ENCODE results near the gene EBI3. TPM values are rescaled to one million over a fixed set of nuclear protein-coding genes. Genes with fewer than 3 reads are reported as not detected.

The EBI3 gene
- total and polyA plus RNA-seq, 2 of the 13 experiments (the other 11 are each of a cell fraction or from before 2014, with no cell fraction given): 3.4 TPM; not detected in 1

- TF ChIP-seq ZBTB14 (CRISPR knock-in tag; IDR thresholded peaks at IDR 0.05) (no peak), ZZZ3 (CRISPR knock-in tag; IDR thresholded peaks at IDR 0.05; ENCODE audit: borderline replicate concordance) (no peak), ZNF44 (CRISPR knock-in tag; IDR thresholded peaks at IDR 0.05) (no peak; the same call in 1 of the 2 replicates), ZNF414 (CRISPR knock-in tag; IDR thresholded peaks at IDR 0.05) (0 out of 2 replicates have a peak, but pooled peaks have one; percentile 22), ZBTB10 (CRISPR knock-in tag; IDR thresholded peaks at IDR 0.05; ENCODE audit: borderline replicate concordance) (no peak), TOE1 (CRISPR knock-in tag; IDR thresholded peaks at IDR 0.05) (no peak), ZNF138 (CRISPR knock-in tag; IDR thresholded peaks at IDR 0.05; ENCODE audit: low read depth) (no peak), THAP9 (CRISPR knock-in tag; IDR thresholded peaks at IDR 0.05; ENCODE audit: borderline replicate concordance) (peak; percentile 85; the same call in 1 of the 2 replicates), ZSCAN20 (CRISPR knock-in tag; IDR thresholded peaks at IDR 0.05; ENCODE audit: borderline replicate concordance) (no peak), ZNF644 (CRISPR knock-in tag; IDR thresholded peaks at IDR 0.05; ENCODE audit: low read depth) (no peak), GPN1 (CRISPR knock-in tag; IDR thresholded peaks at IDR 0.05; ENCODE audit: borderline replicate concordance) (no peak), ZSCAN31 (CRISPR knock-in tag; IDR thresholded peaks at IDR 0.05; ENCODE audit: low read depth) (no peak), UBTF (CRISPR knock-in tag; IDR thresholded peaks at IDR 0.05) (no peak), ZNF441 (CRISPR knock-in tag; IDR thresholded peaks at IDR 0.05; ENCODE audit: borderline replicate concordance) (peak; percentile 74; the same call in 1 of the 2 replicates), MIER3 (CRISPR knock-in tag; IDR thresholded peaks at IDR 0.05; ENCODE audit: borderline replicate concordance) (peak; percentile 26; the same call in 1 of the 2 replicates), FOXA1 (IDR thresholded peaks at IDR 0.05) (no peak), FOXA1 (CRISPR knock-in tag; IDR thresholded peaks at IDR 0.05) (no peak)
These were observed 17.7 kb downstream of the EBI3 start, which contains the start of gene YJU2 (continued) for GRCh38 chr19:4246767-4247593.
